NCI-H460 (cell line): Measurements from ENCODE around the gene PSMD6. TPM values are rescaled to one million over a fixed set of nuclear protein-coding genes. Genes with fewer than 3 reads are reported as not detected.

Source experiments
- DNase-seq: peaks from one replicate; pipeline ENCODE4 v3.0.0-alpha.2; 2016; ENCODE audit warnings: low read depth; ENCODE audit errors: extremely low read depth
- small RNA-seq, 2 experiments: library from RNA; depleted of rRNA; stranded (forward); fragments of <200 nt; gene quantifications; one replicate each; pipeline ENCODE3, GENCODE V24; 2014
- total RNA-seq: library from RNA; depleted of rRNA; stranded (reverse); fragments of >200 nt; shearing (Covaris generic); gene quantifications from 2 replicates; pipeline ENCODE4 v1.2.3, GENCODE V29; 2014; rRNA removed

PSMD6 gene
- total RNA-seq, 1 experiment from 2014 or later = 79.8 TPM

GRCh38 chr3:63963496-63963895 is 59.8 kb downstream of the PSMD6 start:
- no peak for DNase-seq

GRCh38 chr3:63961891-63962290 is 61.4 kb downstream of the PSMD6 start:
- peak; percentile 24 for DNase-seq

Small RNA genes within 50 kb of the gene (small RNA-seq; reads per million reads assigned to genes)
- 0 to 0.12 reads per million in 2 experiments for gene RF00012

Other genes with a start within 250 kb of the PSMD6 start
- 31.1 and 34.7 TPM in 2 replicates for gene C3orf49, start 204.2 kb downstream of the PSMD6 start, total RNA-seq
- 75.5 and 77.4 TPM in 2 replicates for gene THOC7, start 159.7 kb downstream of the PSMD6 start, total RNA-seq
- 15.2 and 17.5 TPM in 2 replicates for gene ATXN7, start 159.6 kb downstream of the PSMD6 start, total RNA-seq
- gene SCAANT1, start 111.1 kb downstream of the PSMD6 start, total RNA-seq = not detected in 2 replicates
- gene PRICKLE2, start 202.0 kb upstream of the PSMD6 start, total RNA-seq = not detected in 2 replicates